A673 (cell line): Measurements from ENCODE around the gene FBN1. TPM values are rescaled to one million over a fixed set of nuclear protein-coding genes. Genes with fewer than 3 reads are reported as not detected.

Experiments
- BruUV-seq: library from RNA; stranded (reverse); fragments of 400-500 nt; replicated peaks from 2 replicates; lab custom pipeline; 2021; lab: Mats Ljungman, UMichigan
- CTCF ChIA-PET: fragments of 300-600 bp; sonication (Branson Sonifier 250); formaldehyde crosslinking; loops from one replicate; lab custom pipeline; 2022; ENCODE audit warnings: antibody characterized with exemption; lab: Charles Lee
- POLR2A ChIA-PET: fragments of 300-600 bp; sonication (Branson Sonifier 250); formaldehyde crosslinking; loops from one replicate; lab custom pipeline; 2022; ENCODE audit warnings: antibody characterized with exemption; ENCODE audit not compliant: low non-redundant PET; lab: Charles Lee
- DNase-seq: peaks from one replicate; pipeline ENCODE4 v3.0.0-alpha.2; 2015; ENCODE audit warnings: low spot score
- H3K27ac ChIP-seq: fragments of 200-600 bp; sonication (generic); 2 replicates; pipeline ENCODE4 v1.5.1; 2016; ENCODE audit warnings: mixed run types, low read depth, mild to moderate bottlenecking, mixed read lengths, antibody characterized with exemption, low read length; ENCODE audit not compliant: poor library complexity, severe bottlenecking
- H3K27me3 ChIP-seq: fragments of 200-600 bp; sonication (generic); replicated peaks from 2 replicates; pipeline ENCODE4 v1.6.1; 2017; ENCODE audit warnings: mixed run types, low read depth, mild to moderate bottlenecking, mixed read lengths, antibody characterized with exemption, low read length; ENCODE audit not compliant: insufficient read depth, poor library complexity
- H3K36me3 ChIP-seq: fragments of 200-600 bp; sonication (generic); 2 replicates; pipeline ENCODE4 v1.6.1; 2016; ENCODE audit warnings: mixed run types, mild to moderate bottlenecking, mixed read lengths, antibody characterized with exemption, low read length; ENCODE audit not compliant: insufficient read depth, poor library complexity, severe bottlenecking
- H3K4me1 ChIP-seq: fragments of 200-600 bp; sonication (generic); 2 replicates; pipeline ENCODE4 v1.6.1; 2017; ENCODE audit warnings: mixed run types, mild to moderate bottlenecking, mixed read lengths, antibody characterized with exemption, low read length; ENCODE audit not compliant: insufficient read depth, poor library complexity, severe bottlenecking
- H3K4me3 ChIP-seq: fragments of 200-600 bp; sonication (generic); 2 replicates; pipeline ENCODE4 v1.5.1; 2016; ENCODE audit warnings: low read depth, mixed run types, mild to moderate bottlenecking, mixed read lengths, low read length; ENCODE audit not compliant: poor library complexity, severe bottlenecking
- H3K9me3 ChIP-seq: fragments of 200-600 bp; sonication (generic); 2 replicates; pipeline ENCODE4 v1.6.1; 2016; ENCODE audit warnings: mixed run types, low read depth, mild to moderate bottlenecking, mixed read lengths, antibody characterized with exemption, low read length; ENCODE audit not compliant: poor library complexity, severe bottlenecking
- CTCF ChIP-seq: fragments of 300-800, 200-600 bp; sonication (generic); conservative IDR thresholded peaks from 2 replicates; pipeline ENCODE4 v1.5.1; 2017; ENCODE audit warnings: low read depth, mild to moderate bottlenecking, antibody characterized with exemption, low read length, moderate library complexity, mixed read lengths
- EZH2 ChIP-seq: fragments of 200-600 bp; sonication (generic); IDR thresholded peaks from 2 replicates; pipeline ENCODE4 v1.6.1; 2017; ENCODE audit warnings: borderline replicate concordance, low read depth, mild to moderate bottlenecking, mixed read lengths, antibody characterized with exemption, low read length; ENCODE audit not compliant: poor library complexity, severe bottlenecking
- intact Hi-C: fragments of 100-400 bp; cut with micrococcal nuclease; formaldehyde crosslinking; loops from one replicate; pipeline ENCODE4 v1.10.0; 2022; ENCODE audit not compliant: unreplicated experiment
- total RNA-seq: library from RNA; stranded (reverse); gene quantifications from 2 replicates; pipeline ENCODE4 v1.2.3, GENCODE V29; 2021

The FBN1 gene
- total RNA-seq, 1 experiment from 2014 or later: 25.4 TPM

- ChIA-PET POLR2A (no interaction called here), CTCF (interaction anchor here (0.6 kb wide), 1 partner anchor 231 kb away, joined by 3 read pairs; no protein-coding TSS in a partner anchor)
- Histone ChIP-seq H3K4me3 (no peak overlapping the region), H3K9me3 (no peaks in the 10 kb centered on the region), H3K36me3 (no peaks in the 10 kb centered on the region), H3K27ac (no peak overlapping the region), H3K27me3 (no peaks in the 10 kb centered on the region), H3K4me1 (no peaks in the 10 kb centered on the region)
- intact Hi-C loops: no loop called here
- peak; percentile 54 for TF ChIP-seq CTCF
- no peak for TF ChIP-seq EZH2
- DNase-seq: no peak
- BruUV-seq: no TSS peak
These were observed 238.6 kb downstream of the FBN1 start for GRCh38 chr15:48406911-48407310.

- CTCF ChIA-PET: no interaction called here
- BruUV-seq: no TSS peak
- Histone ChIP-seq H3K36me3 (no peaks in the 10 kb centered on the region), H3K4me1 (no peaks in the 10 kb centered on the region), H3K9me3 (no peaks in the 10 kb centered on the region), H3K27ac (no peak overlapping the region), H3K4me3 (no peak overlapping the region), H3K27me3 (no peaks in the 10 kb centered on the region)
- no peak for TF ChIP-seq CTCF
- no peak for TF ChIP-seq EZH2
- intact Hi-C loops: no loop called here
- no peak for DNase-seq
- POLR2A ChIA-PET: no interaction called here
These were observed 239.1 kb downstream of the FBN1 start for GRCh38 chr15:48406266-48406891.

- TF ChIP-seq EZH2: no peak
- ChIA-PET CTCF (no interaction called here), POLR2A (no interaction called here)
- H3K27me3 ChIP-seq: no peaks in the 10 kb centered on the region
- H3K4me3 ChIP-seq: no peak overlapping the region
- H3K9me3 ChIP-seq: no peaks in the 10 kb centered on the region
- BruUV-seq: no TSS peak
- DNase-seq: no peak
- no peaks in the 10 kb centered on the region for H3K36me3 ChIP-seq
- intact Hi-C loops: no loop called here
- H3K27ac ChIP-seq: no peak overlapping the region
- H3K4me1 ChIP-seq: no peaks in the 10 kb centered on the region
These were observed 242.9 kb downstream of the FBN1 start for GRCh38 chr15:48402427-48403177.
